ENCODE data around the gene GUCA1A. TPM values are rescaled to one million over a fixed set of nuclear protein-coding genes. Genes with fewer than 3 reads are reported as not detected.

GUCA1A gene
- total and polyA plus RNA-seq, 2 of the 4 experiments (the other 2 are of a cell fraction): 0.18 to 0.32 TPM

DNA sequence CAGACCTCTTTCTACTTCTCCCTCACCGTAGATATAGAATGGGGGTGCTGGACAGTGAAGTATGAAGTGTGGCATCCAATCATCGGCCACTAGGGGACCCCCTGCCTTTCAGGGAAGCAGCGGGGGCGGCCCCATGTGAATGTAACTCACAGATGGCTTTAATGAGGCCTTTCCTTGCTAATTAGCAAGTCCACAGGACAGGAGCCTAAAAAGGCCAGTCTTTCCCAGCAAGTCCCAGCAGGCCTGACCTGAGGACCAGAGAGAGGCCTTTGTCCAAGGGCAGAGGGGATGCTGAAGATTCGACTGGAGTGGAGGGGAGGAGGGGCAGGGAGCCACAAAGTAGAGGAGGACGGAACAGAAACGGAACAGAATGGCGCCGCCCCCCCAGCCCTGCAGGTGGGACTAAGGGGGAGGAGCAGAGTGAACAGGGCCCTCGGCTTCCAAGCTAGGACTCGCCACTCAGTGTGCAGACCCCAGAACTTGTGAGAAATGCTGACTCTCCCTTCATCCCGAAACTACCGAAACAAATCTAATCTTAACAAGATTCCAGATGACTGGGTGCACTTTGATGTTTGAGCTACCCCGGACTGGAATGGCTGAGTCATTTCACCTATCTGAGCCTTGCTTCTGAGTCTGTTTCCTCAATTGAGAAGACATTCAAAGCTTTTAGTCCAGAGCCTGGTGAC is 36.5 kb upstream of the GUCA1A start:
- peaks cover 29% of the 10 kb centered on the region for H3K9me1 ChIP-seq (ENCODE audit: insufficient read depth, low read length)
- TF ChIP-seq, protein P1, sequence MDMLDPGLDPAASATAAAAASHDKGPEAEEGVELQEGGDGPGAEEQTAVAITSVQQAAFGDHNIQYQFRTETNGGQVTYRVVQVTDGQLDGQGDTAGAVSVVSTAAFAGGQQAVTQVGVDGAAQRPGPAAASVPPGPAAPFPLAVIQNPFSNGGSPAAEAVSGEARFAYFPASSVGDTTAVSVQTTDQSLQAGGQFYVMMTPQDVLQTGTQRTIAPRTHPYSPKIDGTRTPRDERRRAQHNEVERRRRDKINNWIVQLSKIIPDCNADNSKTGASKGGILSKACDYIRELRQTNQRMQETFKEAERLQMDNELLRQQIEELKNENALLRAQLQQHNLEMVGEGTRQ (IDR thresholded peaks at IDR 0.05; ENCODE audit: low read depth, low read length): no peak
- peak; percentile 63; the same call in 1 of the 2 replicates for TF ChIP-seq NFE2L2 (IDR thresholded peaks at IDR 0.05; ENCODE audit: low read depth, low read length)
- TF ChIP-seq CHD1 (IDR thresholded peaks at IDR 0.05; ENCODE audit: low read depth, low read length): no peak
- no peak for TF ChIP-seq BHLHE40 (IDR thresholded peaks at IDR 0.05; ENCODE audit: low read depth, low read length)
- TF ChIP-seq FOS (IDR thresholded peaks at IDR 0.05; ENCODE audit: low read depth, low read length): peak; percentile 64
- no peak for TF ChIP-seq MXI1 (IDR thresholded peaks at IDR 0.05; ENCODE audit: borderline replicate concordance, low read depth, low read length)
- peak; percentile 87 for TF ChIP-seq MAFK (IDR thresholded peaks at IDR 0.05; ENCODE audit: low read depth, low read length)
- no peak for TF ChIP-seq RFX5 (IDR thresholded peaks at IDR 0.05; ENCODE audit: low read depth, low read length)
- TF ChIP-seq POLR2A (IDR thresholded peaks at IDR 0.05; ENCODE audit: low read depth, low read length): no peak
- no peak for TF ChIP-seq RAD21 (IDR thresholded peaks at IDR 0.05; ENCODE audit: low read length)
- TF ChIP-seq, protein P2, sequence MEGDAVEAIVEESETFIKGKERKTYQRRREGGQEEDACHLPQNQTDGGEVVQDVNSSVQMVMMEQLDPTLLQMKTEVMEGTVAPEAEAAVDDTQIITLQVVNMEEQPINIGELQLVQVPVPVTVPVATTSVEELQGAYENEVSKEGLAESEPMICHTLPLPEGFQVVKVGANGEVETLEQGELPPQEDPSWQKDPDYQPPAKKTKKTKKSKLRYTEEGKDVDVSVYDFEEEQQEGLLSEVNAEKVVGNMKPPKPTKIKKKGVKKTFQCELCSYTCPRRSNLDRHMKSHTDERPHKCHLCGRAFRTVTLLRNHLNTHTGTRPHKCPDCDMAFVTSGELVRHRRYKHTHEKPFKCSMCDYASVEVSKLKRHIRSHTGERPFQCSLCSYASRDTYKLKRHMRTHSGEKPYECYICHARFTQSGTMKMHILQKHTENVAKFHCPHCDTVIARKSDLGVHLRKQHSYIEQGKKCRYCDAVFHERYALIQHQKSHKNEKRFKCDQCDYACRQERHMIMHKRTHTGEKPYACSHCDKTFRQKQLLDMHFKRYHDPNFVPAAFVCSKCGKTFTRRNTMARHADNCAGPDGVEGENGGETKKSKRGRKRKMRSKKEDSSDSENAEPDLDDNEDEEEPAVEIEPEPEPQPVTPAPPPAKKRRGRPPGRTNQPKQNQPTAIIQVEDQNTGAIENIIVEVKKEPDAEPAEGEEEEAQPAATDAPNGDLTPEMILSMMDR (conservative IDR thresholded peaks at IDR 0.05; ENCODE audit: low read depth, low read length): peak; percentile 33; the same call in 1 of the 2 replicates
- TF ChIP-seq SMC3 (IDR thresholded peaks at IDR 0.05; ENCODE audit: low read depth, low read length): no peak
- TF ChIP-seq MAZ (IDR thresholded peaks at IDR 0.05; ENCODE audit: borderline replicate concordance, low read depth, low read length): no peak
- no peak for TF ChIP-seq CEBPB (IDR thresholded peaks at IDR 0.05; ENCODE audit: low read depth, low read length)
- no peak for TF ChIP-seq RCOR1 (IDR thresholded peaks at IDR 0.05; ENCODE audit: insufficient replicate concordance, low read length)
- WGBS, 2 experiments (ENCODE audit: extremely low coverage in 2 of 2, insufficient read length in 1 of 2): 23% methylated on average over 6 of the region's 14 CpGs; no CpG with 5 or more reads in 1 of the 2 experiments
- peaks cover 21% of the 10 kb centered on the region for H3K4me1 ChIP-seq (ENCODE audit: control insufficient read depth, insufficient read depth, low read length)
- peak overlapping the region; percentile 88 for H2AK9ac ChIP-seq (replicated peaks; ENCODE audit: low read depth, low read length, poor library complexity)
- H2BK20ac ChIP-seq (ENCODE audit: low read depth, low read length): peak overlapping the region; percentile 85
- H4K91ac ChIP-seq (ENCODE audit: insufficient read depth, low read depth, low read length): peak overlapping the region; percentile 92
- BruUV-seq (replicated peaks): no TSS peak
- no peaks in the 10 kb centered on the region for H4K20me1 ChIP-seq (ENCODE audit: insufficient read depth, low read length)
- peak overlapping the region; percentile 71 for H3K23ac ChIP-seq (ENCODE audit: low read depth, low read length)
- no peaks in the 10 kb centered on the region for H3K27me3 ChIP-seq (ENCODE audit: control insufficient read depth, insufficient read depth, low read length)
- no peak overlapping the region for H3K4me3 ChIP-seq (ENCODE audit: insufficient read depth, low read depth, low read length)
- H3K4me2 ChIP-seq (ENCODE audit: low read depth, low read length): peak overlapping the region; percentile 37
- H2BK120ac ChIP-seq (ENCODE audit: low read depth, low read length): peak overlapping the region; percentile 94
- DNase-seq: peak; percentile 85
- ChIA-PET POLR2A (ENCODE audit: unreplicated experiment) (no interaction called here), CTCF (interaction anchor here (0.6 to 1.0 kb wide), 3 partner anchors 10 to 67 kb away, joined by 3 to 4 read pairs (median 3); no protein-coding TSS in a partner anchor)
- peak overlapping the region; percentile 91 for H3K4ac ChIP-seq (ENCODE audit: low read depth, low read length)
- intact Hi-C loops (cut with micrococcal nuclease) (no loop called here), in situ Hi-C loops (cut with MboI; ENCODE audit: low sequenced_read_pairs) (no loop called here), dilution Hi-C loops (cut with HindIII; ENCODE audit: low sequenced_read_pairs, unreplicated experiment) (no loop called here)
- H3K18ac ChIP-seq (ENCODE audit: low read depth, low read length): peak overlapping the region; percentile 64
- H3K36me3 ChIP-seq (ENCODE audit: control insufficient read depth, insufficient read depth, low read length): no peaks in the 10 kb centered on the region
- peaks cover 0 to 67% of the 10 kb centered on the region in 2 experiments; a peak in 2 of 4 replicates for H3K79me1 ChIP-seq (ENCODE audit: low read depth in 1 of 2, low read length in 2 of 2)
- H4K5ac ChIP-seq (ENCODE audit: low read depth, low read length): peak overlapping the region; percentile 73
- H2AFZ ChIP-seq (replicated peaks; ENCODE audit: low read length, poor library complexity): peak overlapping the region; percentile 84
- peak overlapping the region; percentile 94 for H3K14ac ChIP-seq (replicated peaks; ENCODE audit: low read depth, low read length)
- H2BK5ac ChIP-seq (ENCODE audit: low read depth, low read length, poor library complexity, severe bottlenecking): peak overlapping the region; percentile 81
- peak overlapping the region; percentile 87 for H2AK5ac ChIP-seq (ENCODE audit: low read depth, low read length)
- H4K8ac ChIP-seq (ENCODE audit: low read depth in 2 of 2, low read length in 2 of 2): peak overlapping the region; percentile 82 to 92
- ATAC-seq (ENCODE audit: low read depth): peak; percentile 69
- H3K27ac ChIP-seq (ENCODE audit: insufficient read depth, low read length): peak overlapping the region; percentile 42
- H3K9me3 ChIP-seq (ENCODE audit: control insufficient read depth, insufficient read depth, low read length): no peaks in the 10 kb centered on the region
- peak overlapping the region; percentile 81; the same call in 2 of the 3 replicates for H2BK15ac ChIP-seq (ENCODE audit: low read depth, low read length)
- no peak overlapping the region for H3K56ac ChIP-seq (ENCODE audit: extremely low read depth, insufficient read depth, low read length)
- H3K9ac ChIP-seq (ENCODE audit: low read depth, low read length): peak overlapping the region; percentile 33; the same call in 1 of the 2 replicates

All from IMR-90 (cell line).